GM12872 (cell line): ENCODE data around the gene RBMS1.

Experiments
- CTCF ChIP-seq: IDR thresholded peaks from 3 replicates; pipeline ENCODE4 v1.5.1; 2011; ENCODE audit warnings: low read depth, mild to moderate bottlenecking, low read length, moderate library complexity; ENCODE audit not compliant: insufficient read depth

The RBMS1 gene

GRCh38 chr2:160419776-160420505 is 73.7 kb downstream of the RBMS1 start:
- no peak for TF ChIP-seq CTCF

- TF ChIP-seq CTCF, result no peak
These were observed 74.8 kb downstream of the RBMS1 start for GRCh38 chr2:160418853-160419252.

GRCh38 chr2:160418398-160418765 is 75.2 kb downstream of the RBMS1 start:
- no peak for TF ChIP-seq CTCF

GRCh38 chr2:160417745-160418397 is 75.7 kb downstream of the RBMS1 start:
- TF ChIP-seq CTCF, result no peak

- no peak for TF ChIP-seq CTCF
These were observed 77.6 kb downstream of the RBMS1 start for GRCh38 chr2:160415991-160416390.

GRCh38 chr2:160411955-160412354 is 81.7 kb downstream of the RBMS1 start:
- no peak for TF ChIP-seq CTCF

GRCh38 chr2:160411167-160411566 is 82.4 kb downstream of the RBMS1 start:
- TF ChIP-seq CTCF, result no peak
